Omental fat pad (tissue), 4 donors: ENCODE measurements around the gene LITAF. TPM values are rescaled to one million over a fixed set of nuclear protein-coding genes. Genes with fewer than 3 reads are reported as not detected.
"Not testable (repeated sequence)": the region's sequence is repeated elsewhere in the genome, so short reads cannot be mapped to it uniquely, and the experiment has no call there.

ENCODE experiments used
- ATAC-seq: fragments of 150-250 bp; one replicate; pipeline ENCODE4 v1.9.1; 2016; ENCODE audit warnings: mild to moderate bottlenecking, moderate library complexity; ENCODE audit not compliant: low FRiP score
- DNase-seq: peaks from one replicate; pipeline ENCODE4 v3.0.0-alpha.2; 2019; ENCODE audit warnings: low spot score
- total RNA-seq, 4 donors: library from RNA; depleted of rRNA; stranded (reverse); fragments of >200 nt; gene quantifications; one replicate each; pipeline ENCODE4 v1.1.0, GENCODE V29; 2016
- TF ChIP-seq, protein P1 (sequence below), 3 donors: fragments of 450-650 bp; IDR thresholded peaks; one replicate each; pipeline ENCODE4 v1.5.1; 2016 to 2017; ENCODE audit warnings: antibody characterized with exemption in 3 of 3, mild to moderate bottlenecking in 3 of 3, moderate library complexity in 2 of 3

Gene LITAF
- total RNA-seq, 4 donors from 2014 or later = 69.8 to 196 (median 103) TPM

- no peak for ATAC-seq
- no peak for DNase-seq
- TF ChIP-seq, protein P1, sequence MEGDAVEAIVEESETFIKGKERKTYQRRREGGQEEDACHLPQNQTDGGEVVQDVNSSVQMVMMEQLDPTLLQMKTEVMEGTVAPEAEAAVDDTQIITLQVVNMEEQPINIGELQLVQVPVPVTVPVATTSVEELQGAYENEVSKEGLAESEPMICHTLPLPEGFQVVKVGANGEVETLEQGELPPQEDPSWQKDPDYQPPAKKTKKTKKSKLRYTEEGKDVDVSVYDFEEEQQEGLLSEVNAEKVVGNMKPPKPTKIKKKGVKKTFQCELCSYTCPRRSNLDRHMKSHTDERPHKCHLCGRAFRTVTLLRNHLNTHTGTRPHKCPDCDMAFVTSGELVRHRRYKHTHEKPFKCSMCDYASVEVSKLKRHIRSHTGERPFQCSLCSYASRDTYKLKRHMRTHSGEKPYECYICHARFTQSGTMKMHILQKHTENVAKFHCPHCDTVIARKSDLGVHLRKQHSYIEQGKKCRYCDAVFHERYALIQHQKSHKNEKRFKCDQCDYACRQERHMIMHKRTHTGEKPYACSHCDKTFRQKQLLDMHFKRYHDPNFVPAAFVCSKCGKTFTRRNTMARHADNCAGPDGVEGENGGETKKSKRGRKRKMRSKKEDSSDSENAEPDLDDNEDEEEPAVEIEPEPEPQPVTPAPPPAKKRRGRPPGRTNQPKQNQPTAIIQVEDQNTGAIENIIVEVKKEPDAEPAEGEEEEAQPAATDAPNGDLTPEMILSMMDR (IDR thresholded peaks at IDR 0.05) = no peak
These were observed 23.8 kb downstream of the LITAF start for GRCh38 chr16:11562941-11563340.

GRCh38 chr16:11562411-11562810, 24.3 kb downstream of the LITAF start:
- ATAC-seq (no peak), DNase-seq (no peak)
- TF ChIP-seq, protein P1 (IDR thresholded peaks at IDR 0.05) = no peak

- TF ChIP-seq, protein P1 (IDR thresholded peaks at IDR 0.05) = no peak
- ATAC-seq = no peak
- no peak for DNase-seq
These were observed 24.9 kb downstream of the LITAF start for GRCh38 chr16:11561856-11562255.

- ATAC-seq (no peak), DNase-seq (no peak)
- TF ChIP-seq, protein P1 (IDR thresholded peaks at IDR 0.05) = no peak
These were observed 25.3 kb downstream of the LITAF start for GRCh38 chr16:11561454-11561805.

- TF ChIP-seq, protein P1 (IDR thresholded peaks at IDR 0.05) = no peak
- DNase-seq (no peak), ATAC-seq (no peak)
These were observed 25.8 kb downstream of the LITAF start for GRCh38 chr16:11560701-11561453.

GRCh38 chr16:11558308-11558823, 28.4 kb downstream of the LITAF start:
- not testable (repeated sequence) for ATAC-seq, DNase-seq

DNA sequence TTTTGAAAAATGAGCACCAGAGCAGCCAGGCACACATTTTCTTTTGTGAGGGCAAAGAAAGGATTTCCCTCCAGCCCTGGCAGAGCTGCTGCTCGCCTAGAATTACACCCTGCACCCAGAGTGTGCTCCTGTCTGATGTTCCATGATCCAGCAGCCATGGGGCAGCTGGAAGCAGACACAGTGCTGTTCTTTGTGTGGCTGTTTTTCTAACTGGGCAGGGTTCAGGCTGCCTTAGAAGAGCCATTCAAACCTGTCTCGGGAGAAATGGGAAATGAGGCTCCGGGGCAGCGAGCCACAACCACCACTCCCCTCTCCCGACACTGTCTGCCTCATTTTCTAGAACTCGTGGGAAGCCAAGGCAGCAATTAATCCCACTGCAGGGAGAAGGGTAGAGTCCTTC, 28.9 kb downstream of the LITAF start:
- ATAC-seq (no peak), DNase-seq (no peak)
- TF ChIP-seq, protein P1 (IDR thresholded peaks at IDR 0.05) = no peak
